K562 (cell line): ENCODE measurements around the gene CHDH.

Experiments used
- BHLHE40 ChIP-seq: IDR thresholded peaks from 2 replicates; pipeline ENCODE4 v1.6.1; 2011; ENCODE audit warnings: low read length, improper control_type of control experiment
- CBX5 ChIP-seq: IDR thresholded peaks from 2 replicates; pipeline ENCODE4 v1.6.1; 2014; ENCODE audit warnings: low read depth, borderline replicate concordance
- KDM1A ChIP-seq, 2 experiments: fragments of 450-650 bp; IDR thresholded peaks; 2 replicates each; pipeline ENCODE4 v1.6.1; 2016; ENCODE audit warnings: mild to moderate bottlenecking in 2 of 2
- KDM4B ChIP-seq, 2 experiments: fragments of 450-650 bp in 1 of 2; sonication (generic) in 1 of 2; IDR thresholded peaks; 2 replicates each; pipeline ENCODE4 v1.6.1; 2016 to 2017; ENCODE audit warnings: borderline replicate concordance in 2 of 2, antibody characterized with exemption in 1 of 2, low read depth in 1 of 2, mild to moderate bottlenecking in 1 of 2
- POLR2A ChIP-seq: fragments of 450-650 bp; conservative IDR thresholded peaks from 2 replicates; pipeline ENCODE4 v1.6.1; 2016

DNA sequence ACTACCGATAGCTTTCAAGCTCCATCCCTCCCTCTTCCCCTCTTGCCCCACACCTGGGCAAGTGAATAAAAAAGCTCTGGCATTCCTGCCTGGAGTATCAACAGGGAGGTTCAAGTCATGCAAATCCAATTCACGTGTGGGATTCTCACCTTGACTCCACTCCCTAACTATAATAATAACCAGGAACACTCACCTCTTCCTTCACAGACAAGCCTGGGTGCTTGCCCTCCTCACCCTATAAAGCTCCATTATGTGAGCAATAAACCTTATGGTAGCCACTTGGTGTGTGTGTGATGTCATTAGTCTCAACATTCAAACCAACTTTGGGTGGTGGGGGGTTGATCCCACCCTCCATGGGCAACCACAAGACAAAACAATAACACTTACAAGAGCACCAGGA lies 16.6 kb downstream of the CHDH start:
- TF ChIP-seq KDM1A (IDR thresholded peaks at IDR 0.05) (no peak), POLR2A (no peak), BHLHE40 (no peak), CBX5 (no peak), KDM4B (IDR thresholded peaks at IDR 0.05; ENCODE audit: borderline replicate concordance in 2 of 2, low read depth in 1 of 2) (no peak)
